Measurements from ENCODE around the gene AHRR. TPM values are rescaled to one million over a fixed set of nuclear protein-coding genes. Genes with fewer than 3 reads are reported as not detected.
A peak's percentile ranks its signal among the peaks of the same experiment; 100 is the strongest.

Gene AHRR
- total RNA-seq, 4 donors from 2014 or later: 1.3 to 8.8 (median 1.5) TPM

- 80% methylated on average over 1 to 5 of the region's 5 CpGs for WGBS, 2 donors (ENCODE audit: low coverage in 1 of 2)
- Histone ChIP-seq H3K4me3 (no peak overlapping the region), H3K36me3 (no peaks in the 10 kb centered on the region), H3K27me3 (no peaks in the 10 kb centered on the region), H3K9me3 (no peaks in the 10 kb centered on the region), H3K27ac (no peak overlapping the region), H3K4me1 (no peaks in the 10 kb centered on the region)
- no peak for TF ChIP-seq POLR2AphosphoS5 (IDR thresholded peaks at IDR 0.05)
- no peak for TF ChIP-seq EP300 (IDR thresholded peaks at IDR 0.05; ENCODE audit: low read depth)
- TF ChIP-seq POLR2A (IDR thresholded peaks at IDR 0.05): no peak
- TF ChIP-seq CTCF (IDR thresholded peaks at IDR 0.05): no peak
- intact Hi-C loops (cut with DNase I; ENCODE audit: low total_unique reads): no loop called here
- in situ Hi-C loops (cut with MboI; ENCODE audit: low pct_ligation_motif_present in 1 of 4, low pct_unique_long_range_greater_than_20kb in 1 of 4, low sequenced_read_pairs in 3 of 4): no loop called here
- DNase-seq: no peak
These were observed 115.1 kb downstream of the AHRR start for GRCh38 chr5:436641-436975.

DNA sequence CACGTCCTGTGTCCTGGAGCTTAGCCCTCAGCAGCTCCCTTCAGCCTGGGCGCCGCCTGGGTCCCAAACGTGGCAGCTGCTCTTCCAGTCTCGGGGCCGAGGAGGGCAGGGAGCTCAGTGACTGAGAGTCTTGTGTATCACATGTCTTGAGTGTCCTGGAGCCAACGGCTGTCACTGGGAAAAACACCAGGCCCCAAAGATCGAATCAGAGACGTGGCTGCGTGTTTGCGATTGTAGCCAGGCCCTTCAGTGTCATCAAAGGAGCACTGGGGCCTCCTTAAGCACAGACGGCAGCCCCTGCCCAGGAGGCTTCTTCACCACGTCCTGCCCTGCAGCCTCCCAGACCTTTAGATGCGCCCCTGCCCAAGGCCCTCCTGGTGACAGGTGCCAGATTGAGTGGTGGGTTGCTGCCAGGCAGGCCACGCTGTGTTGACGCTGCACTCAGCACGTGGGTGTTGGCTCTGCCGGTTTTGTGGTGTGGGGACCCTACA is 115.8 kb downstream of the AHRR start:
- Histone ChIP-seq H3K27ac (no peak overlapping the region), H3K36me3 (no peaks in the 10 kb centered on the region), H3K27me3 (no peaks in the 10 kb centered on the region), H3K4me3 (no peak overlapping the region), H3K9me3 (no peaks in the 10 kb centered on the region), H3K4me1 (peaks cover 0 to 7% (median 4%) of the 10 kb centered on the region in 4 donors)
- 72% methylated on average over 18 of the region's 18 CpGs; no CpG with 5 or more reads in 1 of the 2 donors for WGBS, 2 donors (ENCODE audit: low coverage in 1 of 2)
- DNase-seq: peak; percentile 5
- TF ChIP-seq EP300 (IDR thresholded peaks at IDR 0.05; ENCODE audit: low read depth) (no peak), CTCF (IDR thresholded peaks at IDR 0.05) (no peak), POLR2AphosphoS5 (IDR thresholded peaks at IDR 0.05) (no peak), POLR2A (IDR thresholded peaks at IDR 0.05) (no peak)
- intact Hi-C loops (cut with DNase I; ENCODE audit: low total_unique reads) (no loop called here), in situ Hi-C loops (cut with MboI; ENCODE audit: low pct_ligation_motif_present in 1 of 4, low pct_unique_long_range_greater_than_20kb in 1 of 4, low sequenced_read_pairs in 3 of 4) (no loop called here)

GRCh38 chr5:438481-438981 is 117.0 kb downstream of the AHRR start:
- intact Hi-C loops (cut with DNase I; ENCODE audit: low total_unique reads) (no loop called here), in situ Hi-C loops (cut with MboI; ENCODE audit: low pct_ligation_motif_present in 1 of 4, low pct_unique_long_range_greater_than_20kb in 1 of 4, low sequenced_read_pairs in 3 of 4) (no loop called here)
- Histone ChIP-seq H3K9me3 (no peaks in the 10 kb centered on the region), H3K4me3 (no peak overlapping the region), H3K36me3 (no peaks in the 10 kb centered on the region), H3K27ac (no peak overlapping the region), H3K4me1 (peaks cover 0 to 10% (median 7%) of the 10 kb centered on the region in 4 donors), H3K27me3 (no peaks in the 10 kb centered on the region)
- 60 to 75% methylated on average over 1 to 14 of the region's 14 CpGs for WGBS, 2 donors (ENCODE audit: low coverage in 1 of 2)
- peak; percentile 5 for DNase-seq
- TF ChIP-seq POLR2AphosphoS5 (IDR thresholded peaks at IDR 0.05): no peak
- TF ChIP-seq POLR2A (IDR thresholded peaks at IDR 0.05): no peak
- no peak for TF ChIP-seq EP300 (IDR thresholded peaks at IDR 0.05; ENCODE audit: low read depth)
- TF ChIP-seq CTCF (IDR thresholded peaks at IDR 0.05): no peak

GRCh38 chr5:439181-439580 is 117.7 kb downstream of the AHRR start:
- peaks cover 6 to 17% (median 13%) of the 10 kb centered on the region in 4 donors for H3K4me1 ChIP-seq
- no peak overlapping the region for H3K27ac ChIP-seq
- intact Hi-C loops (cut with DNase I; ENCODE audit: low total_unique reads): no loop called here
- in situ Hi-C loops (cut with MboI; ENCODE audit: low pct_ligation_motif_present in 1 of 4, low pct_unique_long_range_greater_than_20kb in 1 of 4, low sequenced_read_pairs in 3 of 4): no loop called here
- no peak overlapping the region for H3K4me3 ChIP-seq
- TF ChIP-seq CTCF (IDR thresholded peaks at IDR 0.05) (no peak), EP300 (IDR thresholded peaks at IDR 0.05; ENCODE audit: low read depth) (no peak), POLR2A (IDR thresholded peaks at IDR 0.05) (no peak), POLR2AphosphoS5 (IDR thresholded peaks at IDR 0.05) (no peak)
- 40 to 68% methylated on average over 1 to 8 of the region's 8 CpGs for WGBS, 2 donors (ENCODE audit: low coverage in 1 of 2)
- H3K36me3 ChIP-seq: no peaks in the 10 kb centered on the region
- DNase-seq: no peak
- no peaks in the 10 kb centered on the region for H3K27me3 ChIP-seq
- H3K9me3 ChIP-seq: no peaks in the 10 kb centered on the region

Data from transverse colon (tissue), 4 donors.